PC-9 (cell line): ENCODE measurements around the gene FCHO1.

Source experiments
- EZH2 ChIP-seq: fragments of 200-600 bp; sonication (generic); IDR thresholded peaks from 2 replicates; pipeline ENCODE4 v1.8.0; 2017; ENCODE audit warnings: antibody characterized with exemption, low read depth
- TF ChIP-seq, protein P1 (sequence below): fragments of 200-600 bp; sonication (generic); conservative IDR thresholded peaks from 2 replicates; pipeline ENCODE4 v1.6.1; 2017; ENCODE audit warnings: mixed run types, antibody characterized with exemption, mild to moderate bottlenecking, moderate library complexity

DNA sequence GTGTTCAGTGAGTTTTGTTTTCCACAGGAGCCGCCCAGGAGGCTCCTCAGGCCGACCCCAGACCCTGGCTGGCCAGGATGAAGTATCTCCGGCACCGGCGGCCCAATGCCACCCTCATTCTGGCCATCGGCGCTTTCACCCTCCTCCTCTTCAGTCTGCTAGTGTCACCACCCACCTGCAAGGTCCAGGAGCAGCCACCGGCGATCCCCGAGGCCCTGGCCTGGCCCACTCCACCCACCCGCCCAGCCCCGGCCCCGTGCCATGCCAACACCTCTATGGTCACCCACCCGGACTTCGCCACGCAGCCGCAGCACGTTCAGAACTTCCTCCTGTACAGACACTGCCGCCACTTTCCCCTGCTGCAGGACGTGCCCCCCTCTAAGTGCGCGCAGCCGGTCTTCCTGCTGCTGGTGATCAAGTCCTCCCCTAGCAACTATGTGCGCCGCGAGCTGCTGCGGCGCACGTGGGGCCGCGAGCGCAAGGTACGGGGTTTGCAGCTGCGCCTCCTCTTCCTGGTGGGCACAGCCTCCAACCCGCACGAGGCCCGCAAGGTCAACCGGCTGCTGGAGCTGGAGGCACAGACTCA is 56.5 kb downstream of the FCHO1 start:
- TF ChIP-seq, protein P1, sequence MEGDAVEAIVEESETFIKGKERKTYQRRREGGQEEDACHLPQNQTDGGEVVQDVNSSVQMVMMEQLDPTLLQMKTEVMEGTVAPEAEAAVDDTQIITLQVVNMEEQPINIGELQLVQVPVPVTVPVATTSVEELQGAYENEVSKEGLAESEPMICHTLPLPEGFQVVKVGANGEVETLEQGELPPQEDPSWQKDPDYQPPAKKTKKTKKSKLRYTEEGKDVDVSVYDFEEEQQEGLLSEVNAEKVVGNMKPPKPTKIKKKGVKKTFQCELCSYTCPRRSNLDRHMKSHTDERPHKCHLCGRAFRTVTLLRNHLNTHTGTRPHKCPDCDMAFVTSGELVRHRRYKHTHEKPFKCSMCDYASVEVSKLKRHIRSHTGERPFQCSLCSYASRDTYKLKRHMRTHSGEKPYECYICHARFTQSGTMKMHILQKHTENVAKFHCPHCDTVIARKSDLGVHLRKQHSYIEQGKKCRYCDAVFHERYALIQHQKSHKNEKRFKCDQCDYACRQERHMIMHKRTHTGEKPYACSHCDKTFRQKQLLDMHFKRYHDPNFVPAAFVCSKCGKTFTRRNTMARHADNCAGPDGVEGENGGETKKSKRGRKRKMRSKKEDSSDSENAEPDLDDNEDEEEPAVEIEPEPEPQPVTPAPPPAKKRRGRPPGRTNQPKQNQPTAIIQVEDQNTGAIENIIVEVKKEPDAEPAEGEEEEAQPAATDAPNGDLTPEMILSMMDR = no peak
- TF ChIP-seq EZH2 = no peak
